GM23248 (cell line): ENCODE results near the gene NOL4L.

ENCODE experiments used
- EZH2 ChIP-seq: fragments of 200-600 bp; sonication (generic); IDR thresholded peaks from 2 replicates; pipeline ENCODE4 v1.6.1; 2018; ENCODE audit warnings: antibody characterized with exemption, mild to moderate bottlenecking; ENCODE audit not compliant: insufficient read depth, poor library complexity, severe bottlenecking
- EZH2phosphoT487 ChIP-seq: fragments of 200-600 bp; sonication (generic); IDR thresholded peaks from 2 replicates; pipeline ENCODE4 v1.6.1; 2018; ENCODE audit warnings: antibody characterized with exemption, moderate library complexity, mild to moderate bottlenecking, low read depth; ENCODE audit not compliant: insufficient read depth

- no peak for TF ChIP-seq EZH2
- TF ChIP-seq EZH2phosphoT487, result no peak
Observed at GRCh38 chr20:32427996-32428395, 157.1 kb downstream of the NOL4L start.
